Measurements from ENCODE around the gene KDSR.

KDSR gene

DNA sequence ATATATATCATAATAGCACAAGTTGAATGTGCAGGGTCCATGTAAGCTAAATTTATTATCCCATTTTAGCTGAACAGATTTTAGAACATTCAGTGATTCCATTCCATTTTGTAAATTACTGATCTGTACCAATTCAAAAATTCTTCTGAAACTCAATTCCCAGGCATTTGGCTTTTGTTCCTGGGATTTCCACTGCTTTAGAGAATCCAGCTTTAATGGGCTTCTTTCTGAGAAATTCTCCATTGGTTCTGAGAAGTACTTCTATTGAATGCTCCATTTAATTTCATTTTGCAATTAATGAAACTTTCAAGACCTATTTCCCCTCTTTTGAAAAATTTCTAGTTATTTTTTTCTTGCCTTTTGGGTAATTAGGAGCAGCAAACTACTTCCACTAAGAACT, 84.2 kb downstream of the KDSR start:
- DNase-seq = no peak

Data from AML-193 (cell line).